Islet of Langerhans (tissue), 1 donor: ENCODE measurements around the gene BTBD10.

Source experiments
- FAIRE-seq: peaks from one replicate; lab custom pipeline; 2011; peaks lifted over from hg19 to GRCh38; lab: Jason Lieb, UNC

BTBD10 gene

GRCh38 chr11:13373216-13373615 is 89.8 kb downstream of the BTBD10 start:
- FAIRE-seq: no peak

- no peak for FAIRE-seq
Measured at GRCh38 chr11:13368041-13368446, 95.0 kb downstream of the BTBD10 start.

- FAIRE-seq: no peak
Measured at GRCh38 chr11:13367115-13367514, 95.9 kb downstream of the BTBD10 start.

GRCh38 chr11:13366266-13367026 is 96.6 kb downstream of the BTBD10 start:
- FAIRE-seq: no peak

GRCh38 chr11:13364388-13364787 is 98.6 kb downstream of the BTBD10 start:
- no peak for FAIRE-seq

- FAIRE-seq: no peak
Measured at GRCh38 chr11:13362596-13363109, 100.4 kb downstream of the BTBD10 start.

GRCh38 chr11:13358596-13359270 is 104.3 kb downstream of the BTBD10 start:
- FAIRE-seq: no peak

- no peak for FAIRE-seq
Measured at GRCh38 chr11:13357232-13357631, 105.8 kb downstream of the BTBD10 start.

- no peak for FAIRE-seq
Measured at GRCh38 chr11:13355191-13355590, 107.8 kb downstream of the BTBD10 start.

GRCh38 chr11:13354335-13354734 is 108.7 kb downstream of the BTBD10 start:
- FAIRE-seq: no peak

GRCh38 chr11:13352711-13353110 is 110.3 kb downstream of the BTBD10 start:
- no peak for FAIRE-seq

- no peak for FAIRE-seq
Measured at GRCh38 chr11:13349581-13349980, 113.4 kb downstream of the BTBD10 start.

GRCh38 chr11:13349046-13349445 is 114.0 kb downstream of the BTBD10 start:
- no peak for FAIRE-seq

- no peak for FAIRE-seq
Measured at GRCh38 chr11:13348305-13348704, 114.7 kb downstream of the BTBD10 start.

GRCh38 chr11:13347901-13348300 is 115.1 kb downstream of the BTBD10 start:
- FAIRE-seq: no peak

GRCh38 chr11:13346470-13346869 is 116.6 kb downstream of the BTBD10 start:
- FAIRE-seq: no peak

GRCh38 chr11:13344818-13345217 is 118.2 kb downstream of the BTBD10 start:
- no peak for FAIRE-seq

- peak; percentile 81 for FAIRE-seq
Measured at GRCh38 chr11:13343931-13344717, 118.9 kb downstream of the BTBD10 start.

GRCh38 chr11:13343067-13343466 is 120.0 kb downstream of the BTBD10 start:
- FAIRE-seq: no peak

GRCh38 chr11:13341026-13341425 is 122.0 kb downstream of the BTBD10 start:
- no peak for FAIRE-seq

GRCh38 chr11:13339195-13340153 is 123.5 kb downstream of the BTBD10 start:
- no peak for FAIRE-seq
